Right ventricle myocardium superior (tissue), 1 donor: ENCODE results near the gene ANKRD63. TPM values are rescaled to one million over a fixed set of nuclear protein-coding genes. Genes with fewer than 3 reads are reported as not detected.

Source experiments
- ATAC-seq: fragments of 200-7000 bp; cut with Tn5 transposase; one replicate; pipeline ENCODE4 v1.9.1; 2020; ENCODE audit warnings: mild to moderate bottlenecking; ENCODE audit not compliant: poor library complexity
- DNase-seq: peaks from one replicate; pipeline ENCODE4 v3.0.0-alpha.2; 2020
- intact Hi-C: fragments of 100-400 bp; cut with DNase I; formaldehyde crosslinking; loops from one replicate; pipeline ENCODE4 v1.11.2; 2022
- long read RNA-seq: library from polyadenylated mRNA; unstranded; transcript quantifications from one replicate; pipeline ENCODE4 v2.0.0, GENCODE V29; 2021
- total RNA-seq: library from RNA; stranded (reverse); fragmentation: NEBNext Ultra II Directional; extraction: Animal tissue kit (Norgen Biotek cat#: 25700); gene quantifications from one replicate; pipeline ENCODE4 v1.2.1, GENCODE V29; 2021
- donor health status: DM: no; HTN: yes; CAD: no; lungs with severe emphysema.

The ANKRD63 gene
- 0.65 TPM for total RNA-seq
- long read RNA-seq, partial matches to known transcripts = 0 of 2 reads
- long read RNA-seq, other reads (novel, unspliced or antisense) = 0 of 2 reads

- intact Hi-C loops = loop anchor here (2.0 kb wide), 1 partner anchor 138 kb away; no protein-coding TSS in a partner anchor
- peak; percentile 33 for ATAC-seq
- no peak for DNase-seq
Measured at GRCh38 chr15:40282869-40283614, at the start of gene ANKRD63. TSS of gene ANKRD63 (minus strand) at chr15:40283064. CDS start at chr15:40282586, 478 bp downstream.

DNA sequence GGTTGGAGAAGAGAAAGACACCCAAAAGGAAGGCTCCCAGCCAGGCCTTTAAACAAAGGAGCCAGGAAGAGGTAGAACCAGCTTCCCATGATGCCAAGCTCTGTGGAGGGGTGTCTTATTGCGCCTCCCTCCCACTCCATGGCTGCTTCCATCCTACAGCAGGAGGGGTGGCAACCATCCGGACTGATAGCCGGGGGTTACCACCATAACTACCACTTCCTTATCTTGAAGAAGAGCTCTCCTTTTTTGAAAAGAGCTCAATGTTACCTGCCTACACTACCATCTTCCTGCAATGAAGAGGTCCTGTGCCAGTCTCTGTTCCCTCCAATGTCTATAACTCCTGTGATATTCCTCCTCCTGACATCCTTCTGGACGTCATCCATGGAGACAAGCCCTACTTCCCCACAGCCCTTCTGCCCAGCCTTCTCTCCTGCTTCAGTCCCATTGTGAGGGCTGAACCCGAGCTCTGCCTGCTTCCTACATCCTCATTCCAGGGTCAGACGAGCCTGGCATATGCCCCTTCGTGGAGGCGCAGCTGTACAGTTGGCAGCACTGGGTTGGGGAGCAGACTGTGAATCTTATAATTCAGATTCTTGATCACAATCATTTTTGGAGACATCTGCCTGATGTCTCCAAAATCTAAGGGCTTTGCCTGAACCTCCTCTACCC lies 49.4 kb upstream of the ANKRD63 start:
- DNase-seq (no peak), ATAC-seq (no peak)
- intact Hi-C loops = no loop called here

DNA sequence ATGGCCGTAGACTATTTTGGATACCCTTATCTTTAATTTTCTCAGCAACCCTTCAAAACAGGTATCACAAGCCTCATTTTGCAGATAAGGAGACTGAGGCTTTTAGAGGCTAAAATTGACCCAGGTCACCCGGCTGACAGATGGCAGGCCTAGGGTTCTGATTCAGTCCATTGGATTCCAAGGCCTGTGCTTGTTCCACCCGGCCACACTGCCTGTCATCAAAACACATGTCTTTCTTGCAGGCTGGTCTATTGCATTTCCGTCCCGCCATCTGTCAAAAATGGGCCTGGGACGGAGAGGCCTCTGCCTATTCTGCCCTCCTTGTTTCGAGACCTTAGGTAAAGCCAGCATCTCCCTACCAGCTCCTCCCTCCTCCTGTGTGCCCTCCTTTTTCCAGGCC lies 48.8 kb upstream of the ANKRD63 start:
- intact Hi-C loops = no loop called here
- ATAC-seq = no peak
- no peak for DNase-seq

- intact Hi-C loops = no loop called here
- DNase-seq = no peak
- no peak for ATAC-seq
Measured at GRCh38 chr15:40331026-40331425, 48.2 kb upstream of the ANKRD63 start.

DNA sequence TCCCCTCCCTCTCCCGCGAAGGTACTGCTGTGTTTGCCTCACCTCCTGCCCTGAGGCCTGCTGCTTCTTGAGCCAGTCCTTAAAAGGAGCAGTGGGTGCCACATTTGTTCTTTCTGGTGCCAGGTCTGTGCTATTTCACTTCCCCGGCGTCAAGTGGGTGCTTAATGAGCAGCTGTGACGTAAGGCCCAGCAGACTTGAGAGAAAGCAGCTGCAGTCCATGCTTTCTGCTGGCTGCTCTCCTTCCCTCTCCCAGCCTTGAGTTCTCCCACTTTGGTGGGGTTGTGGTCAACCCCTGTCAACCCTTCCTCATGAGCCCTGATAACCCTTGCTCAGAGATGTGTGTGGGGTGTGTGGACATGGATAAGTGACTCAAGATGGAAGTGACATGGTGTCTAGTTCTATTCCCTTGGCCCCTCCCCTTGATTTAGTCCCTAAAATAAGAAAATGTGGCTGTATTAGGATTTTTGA lies 47.5 kb upstream of the ANKRD63 start:
- intact Hi-C loops = no loop called here
- DNase-seq (no peak), ATAC-seq (peak; percentile 52)

GRCh38 chr15:40329804-40330203 lies 46.9 kb upstream of the ANKRD63 start:
- DNase-seq (no peak), ATAC-seq (no peak)
- intact Hi-C loops = no loop called here

- intact Hi-C loops = no loop called here
- no peak for ATAC-seq
- DNase-seq = no peak
Measured at GRCh38 chr15:40328751-40329150, 45.9 kb upstream of the ANKRD63 start.

- no peak for DNase-seq
- ATAC-seq = no peak
- intact Hi-C loops = no loop called here
Measured at GRCh38 chr15:40328176-40328575, 45.3 kb upstream of the ANKRD63 start.

- ATAC-seq (no peak), DNase-seq (no peak)
- intact Hi-C loops = no loop called here
Measured at GRCh38 chr15:40327457-40327856, 44.6 kb upstream of the ANKRD63 start.

DNA sequence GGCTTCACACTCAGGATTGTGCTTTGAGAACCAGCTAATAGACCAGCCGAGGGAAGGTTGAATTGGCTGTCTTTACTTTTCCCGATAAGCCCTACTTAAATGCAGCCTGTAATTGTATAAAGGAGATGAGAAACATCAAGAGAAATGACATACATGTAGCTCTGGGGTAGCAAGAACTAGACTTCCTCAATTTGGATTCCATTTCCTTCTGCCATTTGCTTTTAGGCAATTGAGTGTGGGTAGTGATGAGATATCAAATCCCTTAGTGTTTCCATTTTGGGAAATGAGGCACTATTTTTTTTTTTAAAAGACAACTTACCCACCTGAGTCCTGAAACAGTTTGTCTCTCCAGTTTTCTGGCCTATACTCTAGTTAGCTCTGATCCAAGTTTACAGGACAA lies 42.8 kb upstream of the ANKRD63 start:
- intact Hi-C loops = no loop called here
- ATAC-seq (no peak), DNase-seq (no peak)

GRCh38 chr15:40325188-40325587 lies 42.3 kb upstream of the ANKRD63 start:
- intact Hi-C loops = no loop called here
- DNase-seq = no peak
- ATAC-seq = no peak

GRCh38 chr15:40323953-40324937 lies 41.4 kb upstream of the ANKRD63 start:
- ATAC-seq (no peak), DNase-seq (peak; percentile 68)
- intact Hi-C loops = loop anchor here (5.0 kb wide), 1 partner anchor 98 kb away; no protein-coding TSS in a partner anchor

DNA sequence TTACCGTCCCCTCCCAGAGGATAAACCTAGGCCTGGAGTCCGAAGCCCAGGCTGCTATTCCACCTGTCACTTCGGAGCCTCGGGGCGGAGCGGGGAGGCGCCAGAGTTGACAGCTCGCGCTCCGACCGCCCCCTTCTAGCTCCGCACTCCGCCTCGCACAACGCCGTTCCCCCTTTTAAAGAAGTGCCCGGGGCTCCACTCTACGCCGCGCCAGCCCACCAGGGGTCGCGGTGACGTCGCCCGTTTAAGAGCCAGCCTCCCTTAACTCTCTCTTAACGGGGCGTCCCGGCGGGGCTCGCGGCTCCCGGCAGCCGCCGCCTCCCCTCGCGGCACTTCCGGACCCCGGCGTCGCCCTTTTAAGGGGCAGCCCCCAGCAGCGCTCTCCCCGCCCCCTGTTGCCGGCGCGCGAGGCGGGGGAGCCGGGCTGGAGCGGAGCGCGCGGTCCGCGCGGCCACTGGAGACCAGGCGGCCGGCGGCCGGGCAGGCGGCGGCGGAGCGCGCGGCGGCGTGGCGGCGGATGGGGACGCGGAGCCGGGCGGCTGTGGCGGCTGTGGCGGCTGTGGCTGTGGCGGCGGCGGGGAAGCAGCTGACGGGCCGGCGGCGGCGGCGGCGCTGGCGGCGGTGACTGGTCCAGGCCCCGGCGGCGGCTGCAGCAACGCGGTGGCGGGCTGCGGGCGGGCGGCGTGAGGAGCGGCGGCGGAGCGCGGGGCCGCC lies 40.5 kb upstream of the ANKRD63 start, which contains the start of gene INAFM2:
INAFM2 (plus strand) TSS at position 454 of the 714 bp plus-strand sequence. CDS start 364 bp downstream, outside the sequence.
- peak; percentile 95 for DNase-seq
- ATAC-seq = peak; percentile 92
- intact Hi-C loops = loop anchor here (5.0 kb wide), 1 partner anchor 99 kb away; no protein-coding TSS in a partner anchor

DNA sequence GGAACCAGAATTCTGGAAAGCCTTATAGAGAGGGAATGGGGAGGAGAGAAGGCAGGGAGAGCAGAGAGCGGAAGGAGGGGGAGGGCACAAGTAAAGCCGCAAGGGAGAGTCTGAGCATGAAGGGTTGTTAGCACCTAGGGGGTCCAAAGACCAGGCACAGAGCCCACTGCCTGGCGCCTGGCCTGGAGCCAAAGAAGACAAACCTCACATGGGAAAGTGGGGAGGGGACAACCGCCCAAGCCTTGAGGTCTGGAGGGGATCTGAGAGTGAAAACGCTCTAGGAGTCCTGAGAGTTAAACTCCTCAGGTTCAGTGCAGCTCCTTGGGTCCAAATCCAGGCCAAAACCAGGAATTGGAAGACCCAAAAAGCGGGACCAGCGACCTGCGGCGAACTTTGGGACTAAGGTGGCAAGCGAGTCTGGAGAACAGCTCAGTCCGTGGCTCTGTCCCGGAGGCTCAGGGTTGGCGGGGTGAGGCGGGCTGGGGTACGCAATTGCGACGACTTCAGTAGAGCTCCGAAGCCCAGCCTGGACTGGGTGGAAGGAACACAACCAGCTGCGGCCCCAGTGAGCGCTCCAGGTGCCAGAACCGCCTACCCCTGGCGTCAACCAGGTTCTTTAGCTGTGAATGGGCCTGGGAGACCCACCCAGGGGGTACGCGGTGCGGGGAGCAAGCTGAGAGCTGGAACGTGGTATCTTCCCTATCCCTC lies 39.8 kb upstream of the ANKRD63 start:
- ATAC-seq (no peak), DNase-seq (no peak)
- intact Hi-C loops = loop anchor here (5.0 kb wide), 1 partner anchor 100 kb away; no protein-coding TSS in a partner anchor

- intact Hi-C loops = loop anchor here (5.0 kb wide), 1 partner anchor 101 kb away; no protein-coding TSS in a partner anchor
- DNase-seq (no peak), ATAC-seq (peak; percentile 32)
Measured at GRCh38 chr15:40320931-40321371, 38.1 kb upstream of the ANKRD63 start.

GRCh38 chr15:40320409-40320808 lies 37.5 kb upstream of the ANKRD63 start:
- DNase-seq = no peak
- intact Hi-C loops = loop anchor here (5.0 kb wide), 1 partner anchor 102 kb away; no protein-coding TSS in a partner anchor
- no peak for ATAC-seq

- DNase-seq = no peak
- ATAC-seq = no peak
- intact Hi-C loops = no loop called here
Measured at GRCh38 chr15:40317580-40317979, 34.7 kb upstream of the ANKRD63 start.
